H1 (cell line): ENCODE results near the gene LUC7L3. TPM values are rescaled to one million over a fixed set of nuclear protein-coding genes. Genes with fewer than 3 reads are reported as not detected.

Source experiments
- ATF2 ChIP-seq: IDR thresholded peaks from 2 replicates; pipeline ENCODE4 v1.6.1; 2012; ENCODE audit warnings: low read length, inconsistent platforms
- NANOG ChIP-seq: IDR thresholded peaks from 2 replicates; pipeline ENCODE4 v1.6.1; 2011; ENCODE audit warnings: low read length, low read depth, mild to moderate bottlenecking, inconsistent platforms; ENCODE audit not compliant: insufficient read depth, poor library complexity, severe bottlenecking
- polyA plus RNA-seq, 7 experiments: library from polyadenylated mRNA; depleted of rRNA in 3 of 7; stranded (reverse) in 5 of 7; unstranded in 2 of 7; fragments of >200 nt in 5 of 7; fragments of 200-250 nt in 2 of 7; gene quantifications; 1 replicate in 5 of 7; 2 replicates in 1 of 7; 4 replicates in 1 of 7; pipeline versions ENCODE4 v1.2.1 to v1.2.3, GENCODE V29; 2011 to 2013; ENCODE audit warnings: missing spikeins in 2 of 7, mixed read lengths in 2 of 7
- total RNA-seq: library from RNA; stranded (reverse); fragmentation: NEBNext Ultra II Directional; extraction: Animal tissue kit (Norgen Biotek cat#: 25700); gene quantifications from 2 replicates; pipeline ENCODE4 v1.2.1, GENCODE V29; 2021

The LUC7L3 gene
- total and polyA plus RNA-seq, 2 of the 8 experiments (the other 6 are each of a cell fraction or from before 2014, with no cell fraction given), result 102 to 126 TPM

GRCh38 chr17:50710650-50711049, 8.8 kb upstream of the LUC7L3 start (continued):
- TF ChIP-seq ATF2 (no peak), NANOG (no peak)
